Prostate gland (tissue), 2 donors: ENCODE results near the gene RRP1B. TPM values are rescaled to one million over a fixed set of nuclear protein-coding genes. Genes with fewer than 3 reads are reported as not detected.

ENCODE experiments used
- DNase-seq: peaks from one replicate; pipeline ENCODE4 v3.0.0-alpha.2; 2019; ENCODE audit warnings: low spot score
- H3K27ac ChIP-seq, 2 donors: fragments of 200-600 bp; sonication (generic); 2 replicates each; pipeline ENCODE4 v1.5.1; 2017 to 2019
- H3K27me3 ChIP-seq: fragments of 200-600 bp; sonication (generic); replicated peaks from 2 replicates; pipeline ENCODE4 v1.5.1; 2019; ENCODE audit not compliant: insufficient read depth
- H3K36me3 ChIP-seq, 2 donors: fragments of 200-600 bp; sonication (generic); 1 replicate in 1 of 2; 2 replicates in 1 of 2; pipeline versions ENCODE4 v1.5.1 to v1.8.1; 2017 to 2019
- H3K4me1 ChIP-seq: fragments of 200-600 bp; sonication (generic); replicated peaks from 2 replicates; pipeline ENCODE4 v1.5.1; 2019
- H3K4me3 ChIP-seq, 2 donors: fragments of 200-600 bp; sonication (generic); 2 replicates each; pipeline ENCODE4 v1.5.1; 2017 to 2019
- H3K9me3 ChIP-seq: fragments of 200-600 bp; sonication (generic); 2 replicates; pipeline ENCODE4 v1.5.1; 2017
- CTCF ChIP-seq, 4 experiments: fragments of 200-600 bp in 2 of 4; fragments of 450-650 bp in 2 of 4; sonication (generic) in 2 of 4; IDR thresholded peaks; 1 replicate in 3 of 4; 2 replicates in 1 of 4; pipeline ENCODE4 v1.5.1; 2016 to 2019; ENCODE audit warnings: antibody characterized with exemption in 4 of 4, mild to moderate bottlenecking in 2 of 4, moderate library complexity in 2 of 4
- POLR2A ChIP-seq: fragments of 450-650 bp; IDR thresholded peaks from one replicate; pipeline ENCODE4 v1.6.1; 2016; ENCODE audit warnings: antibody characterized with exemption, mild to moderate bottlenecking
- POLR2AphosphoS5 ChIP-seq: sonication (generic); formaldehyde crosslinking; IDR thresholded peaks from one replicate; pipeline ENCODE4 v1.6.1; 2017; ENCODE audit warnings: antibody characterized with exemption
- WGBS: methylation state at CpG from one replicate; pipeline ENCODE4 v1.1.5; 2018; 5-methylcytosine and 5-hydroxymethylcytosine counted together
- intact Hi-C: fragments of 100-400 bp; cut with DNase I; formaldehyde crosslinking; loops from one replicate; pipeline ENCODE4 v1.14.2; 2022
- total RNA-seq, 2 donors: library from RNA; depleted of rRNA; stranded (reverse); fragments of >200 nt; gene quantifications; one replicate each; pipeline ENCODE4 v1.1.0, GENCODE V29; 2016

Gene RRP1B
- total RNA-seq, 2 donors from 2014 or later, result 22.7 to 38.3 TPM

- WGBS, result 89% methylated on average over 48 of the region's 48 CpGs
- Histone ChIP-seq H3K4me1 (peaks cover 7% of the 10 kb centered on the region), H3K4me3 (no peak overlapping the region), H3K36me3 (no peaks in the 10 kb centered on the region), H3K9me3 (no peaks in the 10 kb centered on the region), H3K27ac (no peak overlapping the region), H3K27me3 (no peaks in the 10 kb centered on the region)
- DNase-seq, result no peak
- TF ChIP-seq CTCF (IDR thresholded peaks at IDR 0.05), result no peak
- intact Hi-C loops, result loop anchor here (5.0 kb wide), 1 partner anchor 129 kb away; the partner anchor contains the start of gene RRP1
These were observed 1.1 kb upstream of the RRP1B start for GRCh38 chr21:43658088-43658741.

GRCh38 chr21:43658769-43659135 lies 608 bp upstream of the RRP1B start:
- Histone ChIP-seq H3K36me3 (no peaks in the 10 kb centered on the region), H3K27ac (peak overlapping the region; percentile 72 to 76), H3K9me3 (no peaks in the 10 kb centered on the region), H3K4me3 (peak overlapping the region; percentile 72 to 87), H3K27me3 (no peaks in the 10 kb centered on the region), H3K4me1 (peaks cover 7% of the 10 kb centered on the region)
- 77% methylated on average over 23 of the region's 23 CpGs for WGBS
- TF ChIP-seq CTCF (IDR thresholded peaks at IDR 0.05), result no peak
- TF ChIP-seq POLR2AphosphoS5, result no peak
- TF ChIP-seq POLR2A, result no peak
- DNase-seq, result no peak
- intact Hi-C loops, result loop anchor here (5.0 kb wide), 1 partner anchor 129 kb away; the partner anchor contains the start of gene RRP1

- Histone ChIP-seq H3K4me3 (no peak overlapping the region), H3K27ac (no peak overlapping the region), H3K9me3 (no peaks in the 10 kb centered on the region), H3K27me3 (no peaks in the 10 kb centered on the region), H3K4me1 (peaks cover 7% of the 10 kb centered on the region), H3K36me3 (no peaks in the 10 kb centered on the region)
- intact Hi-C loops, result no loop called here
- WGBS, result 72% methylated on average over 6 of the region's 6 CpGs
- DNase-seq, result no peak
- no peak for TF ChIP-seq POLR2AphosphoS5
- TF ChIP-seq POLR2A, result no peak
- TF ChIP-seq CTCF (IDR thresholded peaks at IDR 0.05), result no peak
These were observed 2.9 kb downstream of the RRP1B start for GRCh38 chr21:43662286-43662685.

GRCh38 chr21:43663033-43663432 lies 3.7 kb downstream of the RRP1B start:
- 93% methylated on average over 9 of the region's 9 CpGs for WGBS
- no peak for TF ChIP-seq POLR2A
- intact Hi-C loops, result no loop called here

GRCh38 chr21:43664358-43664757 lies 5.0 kb downstream of the RRP1B start:
- intact Hi-C loops, result no loop called here
- WGBS, result 51% methylated on average over 4 of the region's 4 CpGs
- no peak overlapping the region for H3K4me3 ChIP-seq
- H3K27me3 ChIP-seq, result no peaks in the 10 kb centered on the region
- peaks cover 7% of the 10 kb centered on the region for H3K4me1 ChIP-seq
- H3K36me3 ChIP-seq, result no peaks in the 10 kb centered on the region
- H3K27ac ChIP-seq, result no peak overlapping the region
- no peak for DNase-seq
- H3K9me3 ChIP-seq, result no peaks in the 10 kb centered on the region
- TF ChIP-seq POLR2A, result no peak
- no peak for TF ChIP-seq POLR2AphosphoS5
- TF ChIP-seq CTCF (IDR thresholded peaks at IDR 0.05), result no peak

More at GRCh38 chr21:43663033-43663432, 3.7 kb downstream of the RRP1B start:
- DNase-seq, result no peak
- Histone ChIP-seq H3K36me3 (no peaks in the 10 kb centered on the region), H3K27ac (no peak overlapping the region), H3K27me3 (no peaks in the 10 kb centered on the region), H3K4me1 (peaks cover 7% of the 10 kb centered on the region), H3K4me3 (no peak overlapping the region), H3K9me3 (no peaks in the 10 kb centered on the region)
